ENCODE results near the gene SLC1A1.
"Not testable (repeated sequence)": the region's sequence is repeated elsewhere in the genome, so short reads cannot be mapped to it uniquely, and the experiment has no call there.

SLC1A1 gene

DNA sequence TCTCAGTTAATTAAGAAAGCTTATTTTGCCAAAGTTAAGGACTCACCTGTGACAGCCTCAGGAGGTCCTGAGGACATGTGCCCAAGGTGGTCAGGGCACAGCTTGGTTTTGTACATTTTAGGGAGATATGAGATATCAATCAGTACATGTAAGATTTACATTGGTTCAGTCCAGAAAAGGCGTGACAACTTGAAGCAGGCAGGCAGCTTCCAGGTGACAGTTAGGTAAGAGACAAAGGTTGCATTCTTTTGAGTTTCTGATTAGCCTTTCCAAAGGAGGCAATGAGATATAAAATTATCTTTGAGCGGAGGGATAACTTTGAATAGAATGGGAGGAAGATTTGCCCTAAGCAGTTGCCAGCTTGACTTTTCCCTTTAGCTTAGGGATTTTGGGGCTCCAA, 47.8 kb downstream of the SLC1A1 start:
- Histone ChIP-seq H3K4me1 (ENCODE audit: low read depth, poor library complexity, severe bottlenecking) (no peaks in the 10 kb centered on the region), H3K4me2 (no peak overlapping the region), H4K20me1 (ENCODE audit: insufficient read depth) (no peaks in the 10 kb centered on the region), H2AFZ (ENCODE audit: low read depth) (no peak overlapping the region), H3K27ac (no peak overlapping the region), H3K27me3 (ENCODE audit: insufficient read depth, low read depth) (no peaks in the 10 kb centered on the region), H3K4me3 (IDR thresholded peaks at IDR 0.05; ENCODE audit: insufficient read depth, low read depth, low read length) (no peak overlapping the region), H3K79me2 (ENCODE audit: insufficient read depth, low read depth) (no peaks in the 10 kb centered on the region), H3K36me3 (ENCODE audit: insufficient read depth) (no peaks in the 10 kb centered on the region), H3K9ac (no peak overlapping the region)
- TF ChIP-seq, protein P1, sequence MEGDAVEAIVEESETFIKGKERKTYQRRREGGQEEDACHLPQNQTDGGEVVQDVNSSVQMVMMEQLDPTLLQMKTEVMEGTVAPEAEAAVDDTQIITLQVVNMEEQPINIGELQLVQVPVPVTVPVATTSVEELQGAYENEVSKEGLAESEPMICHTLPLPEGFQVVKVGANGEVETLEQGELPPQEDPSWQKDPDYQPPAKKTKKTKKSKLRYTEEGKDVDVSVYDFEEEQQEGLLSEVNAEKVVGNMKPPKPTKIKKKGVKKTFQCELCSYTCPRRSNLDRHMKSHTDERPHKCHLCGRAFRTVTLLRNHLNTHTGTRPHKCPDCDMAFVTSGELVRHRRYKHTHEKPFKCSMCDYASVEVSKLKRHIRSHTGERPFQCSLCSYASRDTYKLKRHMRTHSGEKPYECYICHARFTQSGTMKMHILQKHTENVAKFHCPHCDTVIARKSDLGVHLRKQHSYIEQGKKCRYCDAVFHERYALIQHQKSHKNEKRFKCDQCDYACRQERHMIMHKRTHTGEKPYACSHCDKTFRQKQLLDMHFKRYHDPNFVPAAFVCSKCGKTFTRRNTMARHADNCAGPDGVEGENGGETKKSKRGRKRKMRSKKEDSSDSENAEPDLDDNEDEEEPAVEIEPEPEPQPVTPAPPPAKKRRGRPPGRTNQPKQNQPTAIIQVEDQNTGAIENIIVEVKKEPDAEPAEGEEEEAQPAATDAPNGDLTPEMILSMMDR (conservative IDR thresholded peaks at IDR 0.05; ENCODE audit: low read depth, low read length), result no peak

DNA sequence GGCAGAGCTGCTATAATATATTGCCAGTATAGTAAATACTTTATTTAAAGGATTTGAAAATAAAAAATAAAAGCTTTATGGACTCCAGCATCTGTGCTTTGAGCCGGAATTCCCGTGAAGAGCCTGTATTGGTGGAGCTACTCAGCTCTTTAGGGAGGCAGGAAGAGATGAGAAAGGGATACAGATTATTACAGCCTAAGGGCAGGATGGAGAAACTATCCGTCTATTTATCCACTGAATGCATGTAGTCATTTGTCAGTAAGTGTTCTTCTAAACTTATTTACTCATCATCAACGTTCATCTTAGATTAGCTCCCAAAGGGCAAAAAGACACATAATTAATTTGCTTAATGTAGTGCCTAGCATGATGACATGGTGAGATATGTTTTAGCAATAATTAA, 48.4 kb downstream of the SLC1A1 start:
- no peak overlapping the region for H2AFZ ChIP-seq (ENCODE audit: low read depth)
- no peaks in the 10 kb centered on the region for H3K4me1 ChIP-seq (ENCODE audit: low read depth, poor library complexity, severe bottlenecking)
- no peaks in the 10 kb centered on the region for H3K36me3 ChIP-seq (ENCODE audit: insufficient read depth)
- no peak overlapping the region for H3K9ac ChIP-seq
- no peaks in the 10 kb centered on the region for H4K20me1 ChIP-seq (ENCODE audit: insufficient read depth)
- H3K27me3 ChIP-seq (ENCODE audit: insufficient read depth, low read depth), result no peaks in the 10 kb centered on the region
- TF ChIP-seq, protein P1 (conservative IDR thresholded peaks at IDR 0.05; ENCODE audit: low read depth, low read length), result no peak
- no peak overlapping the region for H3K4me2 ChIP-seq
- H3K27ac ChIP-seq, result no peak overlapping the region
- no peaks in the 10 kb centered on the region for H3K79me2 ChIP-seq (ENCODE audit: insufficient read depth, low read depth)
- no peak overlapping the region for H3K4me3 ChIP-seq (IDR thresholded peaks at IDR 0.05; ENCODE audit: insufficient read depth, low read depth, low read length)

DNA sequence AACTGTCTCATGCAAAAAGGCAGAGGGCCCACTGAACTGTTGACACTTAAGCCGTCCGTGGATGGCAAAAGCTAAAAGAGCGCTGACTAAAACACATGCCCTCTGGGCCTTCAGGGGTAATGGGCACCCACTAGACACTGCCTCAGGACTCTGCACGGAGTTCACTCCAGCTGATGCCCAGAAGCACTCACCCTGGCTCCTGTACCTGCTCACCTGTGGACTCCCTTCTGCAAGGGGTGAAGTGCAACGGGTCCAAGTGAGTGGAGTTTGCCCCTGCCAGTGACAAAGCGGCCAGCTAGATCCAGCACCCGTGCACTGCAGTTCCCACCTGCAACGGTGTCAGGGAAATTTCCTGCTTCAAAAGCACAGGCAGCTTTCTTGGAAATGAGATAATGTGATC, 50.2 kb downstream of the SLC1A1 start:
- Histone ChIP-seq H3K4me3 (IDR thresholded peaks at IDR 0.05; ENCODE audit: insufficient read depth, low read depth, low read length) (no peak overlapping the region), H3K27ac (no peak overlapping the region), H3K4me1 (ENCODE audit: low read depth, poor library complexity, severe bottlenecking) (no peaks in the 10 kb centered on the region), H3K79me2 (ENCODE audit: insufficient read depth, low read depth) (no peaks in the 10 kb centered on the region), H3K27me3 (ENCODE audit: insufficient read depth, low read depth) (no peaks in the 10 kb centered on the region), H3K9ac (no peak overlapping the region), H2AFZ (ENCODE audit: low read depth) (no peak overlapping the region), H3K4me2 (no peak overlapping the region), H3K36me3 (ENCODE audit: insufficient read depth) (no peaks in the 10 kb centered on the region), H4K20me1 (ENCODE audit: insufficient read depth) (no peaks in the 10 kb centered on the region)
- TF ChIP-seq, protein P1 (conservative IDR thresholded peaks at IDR 0.05; ENCODE audit: low read depth, low read length), result no peak

DNA sequence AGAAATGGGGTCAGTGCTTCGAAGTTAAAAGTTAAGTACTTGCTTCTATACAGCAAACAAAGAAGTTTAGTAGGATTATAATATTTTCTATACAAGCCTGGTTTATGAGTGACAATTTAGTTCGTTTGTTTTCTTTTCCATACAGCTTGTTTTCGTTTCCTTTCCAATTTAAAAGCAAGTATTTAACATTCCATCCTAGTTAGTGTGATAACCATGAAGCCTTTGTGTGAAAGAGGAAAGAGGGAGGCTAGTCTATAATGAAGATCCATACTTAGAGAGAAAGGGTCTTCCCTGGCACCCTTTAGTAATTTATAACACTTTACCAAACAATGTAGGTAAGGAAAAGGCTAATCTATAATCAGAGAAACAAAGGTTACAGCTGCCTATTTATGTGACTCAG, 51.0 kb downstream of the SLC1A1 start:
- no peak overlapping the region for H3K4me2 ChIP-seq
- no peak overlapping the region for H3K9ac ChIP-seq
- H4K20me1 ChIP-seq (ENCODE audit: insufficient read depth), result no peaks in the 10 kb centered on the region
- no peaks in the 10 kb centered on the region for H3K27me3 ChIP-seq (ENCODE audit: insufficient read depth, low read depth)
- no peak overlapping the region for H3K27ac ChIP-seq
- no peaks in the 10 kb centered on the region for H3K36me3 ChIP-seq (ENCODE audit: insufficient read depth)
- TF ChIP-seq, protein P1 (conservative IDR thresholded peaks at IDR 0.05; ENCODE audit: low read depth, low read length), result no peak
- no peak overlapping the region for H3K4me3 ChIP-seq (IDR thresholded peaks at IDR 0.05; ENCODE audit: insufficient read depth, low read depth, low read length)
- H3K4me1 ChIP-seq (ENCODE audit: low read depth, poor library complexity, severe bottlenecking), result no peaks in the 10 kb centered on the region
- H2AFZ ChIP-seq (ENCODE audit: low read depth), result no peak overlapping the region
- no peaks in the 10 kb centered on the region for H3K79me2 ChIP-seq (ENCODE audit: insufficient read depth, low read depth)

GRCh38 chr9:4541856-4542255, 51.6 kb downstream of the SLC1A1 start:
- H2AFZ ChIP-seq (ENCODE audit: low read depth), result no peak overlapping the region
- H3K36me3 ChIP-seq (ENCODE audit: insufficient read depth), result no peaks in the 10 kb centered on the region
- H3K4me1 ChIP-seq (ENCODE audit: low read depth, poor library complexity, severe bottlenecking), result no peaks in the 10 kb centered on the region
- no peaks in the 10 kb centered on the region for H3K79me2 ChIP-seq (ENCODE audit: insufficient read depth, low read depth)
- no peak overlapping the region for H3K4me3 ChIP-seq (IDR thresholded peaks at IDR 0.05; ENCODE audit: insufficient read depth, low read depth, low read length)
- no peak overlapping the region for H3K9ac ChIP-seq
- no peaks in the 10 kb centered on the region for H4K20me1 ChIP-seq (ENCODE audit: insufficient read depth)
- H3K27ac ChIP-seq, result no peak overlapping the region
- no peak overlapping the region for H3K4me2 ChIP-seq
- TF ChIP-seq, protein P1 (conservative IDR thresholded peaks at IDR 0.05; ENCODE audit: low read depth, low read length), result no peak
- no peaks in the 10 kb centered on the region for H3K27me3 ChIP-seq (ENCODE audit: insufficient read depth, low read depth)

DNA sequence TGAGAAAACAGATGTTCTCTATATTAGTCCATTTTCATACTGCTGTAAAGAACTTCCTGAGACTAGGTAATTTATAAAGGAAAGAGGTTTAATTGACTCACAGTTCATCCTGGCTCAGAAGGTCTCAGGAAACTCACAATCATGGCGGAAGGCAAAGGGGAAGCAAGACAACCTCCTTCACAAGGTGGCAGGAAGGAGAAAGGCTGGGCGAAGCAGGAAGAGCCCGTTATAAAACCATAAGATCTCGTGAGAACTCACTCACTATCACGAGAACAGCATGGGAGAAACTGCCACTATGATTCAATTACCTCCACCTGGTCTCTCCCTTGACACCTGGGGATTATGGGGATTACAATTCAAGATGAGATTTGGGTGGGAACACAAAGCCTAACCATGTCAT, 54.4 kb downstream of the SLC1A1 start:
- not testable (repeated sequence) for H3K9ac ChIP-seq; H3K79me2 ChIP-seq (ENCODE audit: insufficient read depth, low read depth); H3K4me1 ChIP-seq (ENCODE audit: low read depth, poor library complexity, severe bottlenecking); H3K4me2 ChIP-seq; H2AFZ ChIP-seq (ENCODE audit: low read depth); H3K36me3 ChIP-seq (ENCODE audit: insufficient read depth); H3K4me3 ChIP-seq (IDR thresholded peaks at IDR 0.05; ENCODE audit: insufficient read depth, low read depth, low read length); H3K27ac ChIP-seq; H4K20me1 ChIP-seq (ENCODE audit: insufficient read depth); H3K27me3 ChIP-seq (ENCODE audit: insufficient read depth, low read depth)

All from KMS-11 (cell line).